CD14-positive monocyte (primary cell): ENCODE measurements around the gene TEX29. TPM values are rescaled to one million over a fixed set of nuclear protein-coding genes. Genes with fewer than 3 reads are reported as not detected.

Experiments
- DNase-seq, 3 donors: peaks; one replicate each; pipeline ENCODE4 v3.0.0-alpha.2; 2011 to 2022
- H2AFZ ChIP-seq: 2 replicates; pipeline ENCODE4 v1.6.0; 2012; ENCODE audit warnings: mild to moderate bottlenecking, low read depth, low read length, inconsistent platforms; ENCODE audit not compliant: insufficient read depth, poor library complexity, severe bottlenecking
- H3K27ac ChIP-seq, 2 donors: 1 replicate in 1 of 2; 2 replicates in 1 of 2; pipeline ENCODE4 v1.5.1; 2012 to 2013; ENCODE audit warnings: low read length in 2 of 2, control low read depth in 1 of 2, inconsistent platforms in 1 of 2, low read depth in 1 of 2, mild to moderate bottlenecking in 1 of 2
- H3K27me3 ChIP-seq, 2 donors: one replicate each; pipeline versions ENCODE4 v1.6.0 to v1.6.1; 2011 to 2013; ENCODE audit warnings: low read length in 2 of 2; ENCODE audit not compliant: control insufficient read depth in 2 of 2, insufficient read depth in 2 of 2
- H3K36me3 ChIP-seq, 2 donors: replicated peaks in 1 of 2; 1 replicate in 1 of 2; 2 replicates in 1 of 2; pipeline versions ENCODE4 v1.5.1 to v1.6.1; 2012 to 2013; ENCODE audit warnings: low read length in 2 of 2, control low read depth in 1 of 2, inconsistent platforms in 1 of 2, mild to moderate bottlenecking in 1 of 2; ENCODE audit not compliant: insufficient read depth in 2 of 2, control insufficient read depth in 1 of 2
- H3K4me1 ChIP-seq, 2 donors: 1 replicate in 1 of 2; 2 replicates in 1 of 2; pipeline versions ENCODE4 v1.5.1 to v1.6.1; 2012 to 2013; ENCODE audit warnings: low read length in 2 of 2, control low read depth in 1 of 2, inconsistent platforms in 1 of 2, mild to moderate bottlenecking in 1 of 2, moderate library complexity in 1 of 2; ENCODE audit not compliant: insufficient read depth in 2 of 2, control insufficient read depth in 1 of 2
- H3K4me2 ChIP-seq: replicated peaks from 2 replicates; pipeline ENCODE3; 2012; ENCODE audit warnings: low read length, moderate library complexity, mild to moderate bottlenecking; ENCODE audit not compliant: poor library complexity, severe bottlenecking; ENCODE audit errors: extremely low read depth
- H3K4me3 ChIP-seq, 3 experiments: fragments of 200-600 bp in 1 of 3; sonication (generic) in 1 of 3; replicated peaks in 1 of 3; 1 replicate in 2 of 3; 2 replicates in 1 of 3; pipeline ENCODE4 v1.5.1; 2011 to 2013; ENCODE audit warnings: low read length in 3 of 3, mild to moderate bottlenecking in 3 of 3, control low read depth in 2 of 3, low read depth in 2 of 3, inconsistent platforms in 1 of 3, moderate library complexity in 1 of 3
- H3K79me2 ChIP-seq: 2 replicates; pipeline ENCODE4 v1.6.0; 2012; ENCODE audit warnings: mild to moderate bottlenecking, control low read depth, inconsistent platforms, low read length, moderate library complexity; ENCODE audit not compliant: insufficient read depth
- H3K9ac ChIP-seq: 2 replicates; pipeline ENCODE4 v1.6.0; 2017; ENCODE audit warnings: low read length, mild to moderate bottlenecking; ENCODE audit not compliant: insufficient read depth, poor library complexity, severe bottlenecking
- H3K9me3 ChIP-seq, 2 donors: replicated peaks in 1 of 2; 1 replicate in 1 of 2; 2 replicates in 1 of 2; pipeline versions ENCODE4 v1.5.1 to v1.6.1; 2012 to 2013; ENCODE audit warnings: low read length in 2 of 2, control low read depth in 1 of 2; ENCODE audit not compliant: control insufficient read depth in 1 of 2, insufficient read depth in 1 of 2
- H4K20me1 ChIP-seq: 2 replicates; pipeline ENCODE4 v1.6.0; 2012; ENCODE audit warnings: mild to moderate bottlenecking, low read length, control low read depth, moderate library complexity; ENCODE audit not compliant: insufficient read depth
- H3K27ac Mint-ChIP-seq, 7 donors: one replicate each; pipeline ENCODE4 v1.8.0; 2020; ENCODE audit warnings: mild to moderate bottlenecking in 7 of 7, mixed read lengths in 7 of 7, moderate library complexity in 6 of 7, inconsistent platforms in 2 of 7
- H3K27me3 Mint-ChIP-seq, 3 donors: one replicate each; pipeline ENCODE4 v1.8.0; 2021 to 2022; ENCODE audit warnings: low read depth in 3 of 3, mild to moderate bottlenecking in 3 of 3, mixed read lengths in 3 of 3, moderate library complexity in 3 of 3, inconsistent platforms in 1 of 3
- H3K36me3 Mint-ChIP-seq, 2 donors: one replicate each; pipeline ENCODE4 v1.8.0; 2020; ENCODE audit warnings: mixed read lengths in 2 of 2, inconsistent platforms in 1 of 2, mild to moderate bottlenecking in 1 of 2
- H3K4me1 Mint-ChIP-seq: one replicate; pipeline ENCODE4 v1.8.0; 2020; ENCODE audit warnings: mild to moderate bottlenecking, mixed read lengths
- H3K4me3 Mint-ChIP-seq, 2 donors: one replicate each; pipeline ENCODE4 v1.8.0; 2020; ENCODE audit warnings: mild to moderate bottlenecking in 2 of 2, mixed read lengths in 2 of 2, moderate library complexity in 1 of 2
- H3K9me3 Mint-ChIP-seq, 7 donors: one replicate each; pipeline ENCODE4 v1.8.0; 2020 to 2022; ENCODE audit warnings: mixed read lengths in 7 of 7, mild to moderate bottlenecking in 6 of 7, moderate library complexity in 6 of 7, inconsistent platforms in 2 of 7
- WGBS: methylation state at CpG from one replicate; pipeline ENCODE4 v1.1.5; 2013; ENCODE audit warnings: missing lambda C conversion rate; ENCODE audit not compliant: insufficient coverage; 5-methylcytosine and 5-hydroxymethylcytosine counted together
- intact Hi-C, 2 donors: fragments of 100-400 bp; cut with micrococcal nuclease; formaldehyde crosslinking; loops; one replicate each; pipeline versions ENCODE4 v1.15.0 to v1.15.1; 2023
- polyA plus RNA-seq, 3 donors: library from polyadenylated mRNA; depleted of rRNA in 1 of 3; unstranded in 2 of 3; stranded (reverse) in 1 of 3; fragments of 300-500 nt in 2 of 3; fragments of >200 nt in 1 of 3; fragmentation: Illumina TruSeq in 2 of 3; gene quantifications; 1 replicate in 2 of 3; 2 replicates in 1 of 3; pipeline ENCODE4 v1.2.3, GENCODE V29; 2012 to 2021
- TF ChIP-seq, protein P1 (sequence below): fragments of 200-600 bp; IDR thresholded peaks from one replicate; pipeline ENCODE4 v1.8.0; 2022; ENCODE audit warnings: antibody characterized with exemption, mild to moderate bottlenecking

The TEX29 gene
- polyA plus RNA-seq, 3 donors: 0.27 to 0.29 TPM; not detected in 1

DNA sequence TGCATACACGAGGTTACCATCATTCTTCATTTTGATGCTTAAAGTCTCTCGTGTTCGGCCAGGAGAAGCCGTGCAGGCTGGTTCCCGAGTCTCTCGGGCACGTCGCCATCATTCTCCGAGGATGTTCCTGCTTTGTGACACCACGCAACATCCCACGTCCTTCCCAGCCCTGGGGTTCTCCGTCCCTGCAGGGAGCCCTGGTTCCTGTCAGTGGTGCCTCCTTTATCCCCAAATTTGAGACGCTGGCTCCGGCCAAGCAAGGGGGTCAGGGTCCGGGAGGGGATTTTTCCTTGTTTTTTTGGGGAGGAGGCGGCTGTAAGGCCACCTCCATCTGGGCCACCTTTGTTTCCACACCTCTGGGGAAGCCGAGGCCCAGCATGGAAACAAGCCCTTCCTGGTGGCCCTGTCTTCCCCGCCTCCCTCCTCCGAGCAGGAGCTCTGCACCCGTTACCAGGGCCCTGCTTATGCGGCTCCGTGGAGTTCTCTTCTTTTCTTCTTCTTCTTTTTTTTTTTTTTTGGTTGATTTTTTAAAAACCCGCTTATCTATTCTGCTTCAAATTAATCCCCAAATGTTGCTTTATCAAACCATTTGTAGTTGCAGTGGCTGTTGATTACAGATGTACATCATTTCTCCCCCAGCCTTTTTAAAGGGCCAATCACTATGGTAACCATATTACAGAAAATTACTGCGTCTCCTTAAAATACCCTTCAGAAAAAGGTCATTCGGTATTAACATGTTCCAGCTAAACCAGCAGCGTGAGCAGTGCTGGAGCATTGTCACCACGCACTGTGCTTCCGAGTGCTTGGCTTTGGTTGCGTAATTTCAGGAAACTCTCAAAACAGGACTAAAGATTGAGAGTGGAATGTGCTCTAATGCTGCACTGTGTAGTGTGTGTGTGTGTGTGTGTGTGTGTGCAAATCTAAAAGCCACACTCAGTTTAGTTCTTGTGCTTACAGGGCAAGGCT, 50.4 kb downstream of the TEX29 start:
- Histone ChIP-seq H3K27me3 (no peaks in the 10 kb centered on the region), H3K4me3 (no peak overlapping the region), H3K9me3 (no peaks in the 10 kb centered on the region), H3K9ac (no peak overlapping the region), H3K4me2 (no peak overlapping the region), H2AFZ (no peak overlapping the region), H3K27ac (no peak overlapping the region), H3K79me2 (no peaks in the 10 kb centered on the region), H4K20me1 (no peaks in the 10 kb centered on the region), H3K4me1 (no peaks in the 10 kb centered on the region), H3K36me3 (no peaks in the 10 kb centered on the region)
- peaks cover 2 to 10% (median 7%) of the 10 kb centered on the region in 7 donors for H3K9me3 Mint-ChIP-seq
- TF ChIP-seq, protein P1, sequence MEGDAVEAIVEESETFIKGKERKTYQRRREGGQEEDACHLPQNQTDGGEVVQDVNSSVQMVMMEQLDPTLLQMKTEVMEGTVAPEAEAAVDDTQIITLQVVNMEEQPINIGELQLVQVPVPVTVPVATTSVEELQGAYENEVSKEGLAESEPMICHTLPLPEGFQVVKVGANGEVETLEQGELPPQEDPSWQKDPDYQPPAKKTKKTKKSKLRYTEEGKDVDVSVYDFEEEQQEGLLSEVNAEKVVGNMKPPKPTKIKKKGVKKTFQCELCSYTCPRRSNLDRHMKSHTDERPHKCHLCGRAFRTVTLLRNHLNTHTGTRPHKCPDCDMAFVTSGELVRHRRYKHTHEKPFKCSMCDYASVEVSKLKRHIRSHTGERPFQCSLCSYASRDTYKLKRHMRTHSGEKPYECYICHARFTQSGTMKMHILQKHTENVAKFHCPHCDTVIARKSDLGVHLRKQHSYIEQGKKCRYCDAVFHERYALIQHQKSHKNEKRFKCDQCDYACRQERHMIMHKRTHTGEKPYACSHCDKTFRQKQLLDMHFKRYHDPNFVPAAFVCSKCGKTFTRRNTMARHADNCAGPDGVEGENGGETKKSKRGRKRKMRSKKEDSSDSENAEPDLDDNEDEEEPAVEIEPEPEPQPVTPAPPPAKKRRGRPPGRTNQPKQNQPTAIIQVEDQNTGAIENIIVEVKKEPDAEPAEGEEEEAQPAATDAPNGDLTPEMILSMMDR: no peak
- peaks cover 2 to 6% (median 3%) of the 10 kb centered on the region in 3 donors for H3K27me3 Mint-ChIP-seq
- WGBS: 88% methylated on average over 19 of the region's 29 CpGs
- DNase-seq: no peak
- H3K36me3 Mint-ChIP-seq: no peaks in the 10 kb centered on the region
- no peaks in the 10 kb centered on the region for H3K4me1 Mint-ChIP-seq
- no peak overlapping the region for H3K27ac Mint-ChIP-seq
- no peak overlapping the region for H3K4me3 Mint-ChIP-seq
- intact Hi-C loops: no loop called here

DNA sequence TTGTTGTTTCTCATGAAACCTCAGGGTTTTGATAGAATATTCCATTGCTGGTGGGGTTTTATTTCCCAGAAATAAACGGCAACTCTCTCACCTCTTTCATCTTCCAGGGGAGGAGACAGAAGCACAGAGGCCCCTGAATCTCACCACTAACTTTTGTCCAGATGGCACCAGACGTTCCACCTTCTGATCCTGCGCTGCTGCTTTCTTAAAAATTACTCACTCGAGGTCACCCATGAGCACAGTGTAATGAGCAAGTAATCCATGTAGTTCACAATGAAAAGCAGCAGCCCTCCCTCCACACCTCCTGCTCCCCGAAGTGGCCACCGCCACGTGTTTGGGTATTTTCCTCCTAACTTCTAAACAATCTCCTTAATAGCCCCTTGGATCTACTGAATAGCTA, 51.3 kb downstream of the TEX29 start:
- no peaks in the 10 kb centered on the region for H3K36me3 ChIP-seq
- H3K4me3 ChIP-seq: no peak overlapping the region
- WGBS: 90% methylated on average over 6 of the region's 7 CpGs
- TF ChIP-seq, protein P1: no peak
- H3K79me2 ChIP-seq: no peaks in the 10 kb centered on the region
- H3K27ac Mint-ChIP-seq: no peak overlapping the region
- H3K27me3 ChIP-seq: no peaks in the 10 kb centered on the region
- no peak overlapping the region for H3K27ac ChIP-seq
- intact Hi-C loops: no loop called here
- H3K4me2 ChIP-seq: no peak overlapping the region
- no peak overlapping the region for H2AFZ ChIP-seq
- H3K36me3 Mint-ChIP-seq: no peaks in the 10 kb centered on the region
- H3K9ac ChIP-seq: no peak overlapping the region
- peaks cover 2 to 10% (median 7%) of the 10 kb centered on the region in 7 donors for H3K9me3 Mint-ChIP-seq
- H3K4me3 Mint-ChIP-seq: no peak overlapping the region
- H3K27me3 Mint-ChIP-seq: peaks cover 2 to 5% (median 3%) of the 10 kb centered on the region in 3 donors
- H3K4me1 Mint-ChIP-seq: no peaks in the 10 kb centered on the region
- no peaks in the 10 kb centered on the region for H4K20me1 ChIP-seq
- H3K9me3 ChIP-seq: no peaks in the 10 kb centered on the region
- no peak for DNase-seq
- H3K4me1 ChIP-seq: no peaks in the 10 kb centered on the region
